GM12874 (cell line): ENCODE measurements around the gene HORMAD2.

Experiments used
- TF ChIP-seq, protein P1 (sequence below): IDR thresholded peaks from 2 replicates; pipeline ENCODE4 v1.5.1; 2011; ENCODE audit warnings: low read depth, mild to moderate bottlenecking, control low read depth, low read length, moderate library complexity; ENCODE audit not compliant: insufficient read depth

The HORMAD2 gene, protein sequence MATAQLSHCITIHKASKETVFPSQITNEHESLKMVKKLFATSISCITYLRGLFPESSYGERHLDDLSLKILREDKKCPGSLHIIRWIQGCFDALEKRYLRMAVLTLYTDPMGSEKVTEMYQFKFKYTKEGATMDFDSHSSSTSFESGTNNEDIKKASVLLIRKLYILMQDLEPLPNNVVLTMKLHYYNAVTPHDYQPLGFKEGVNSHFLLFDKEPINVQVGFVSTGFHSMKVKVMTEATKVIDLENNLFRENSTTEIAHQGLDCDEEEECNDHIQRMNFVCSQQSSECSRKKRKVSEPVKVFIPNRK

DNA sequence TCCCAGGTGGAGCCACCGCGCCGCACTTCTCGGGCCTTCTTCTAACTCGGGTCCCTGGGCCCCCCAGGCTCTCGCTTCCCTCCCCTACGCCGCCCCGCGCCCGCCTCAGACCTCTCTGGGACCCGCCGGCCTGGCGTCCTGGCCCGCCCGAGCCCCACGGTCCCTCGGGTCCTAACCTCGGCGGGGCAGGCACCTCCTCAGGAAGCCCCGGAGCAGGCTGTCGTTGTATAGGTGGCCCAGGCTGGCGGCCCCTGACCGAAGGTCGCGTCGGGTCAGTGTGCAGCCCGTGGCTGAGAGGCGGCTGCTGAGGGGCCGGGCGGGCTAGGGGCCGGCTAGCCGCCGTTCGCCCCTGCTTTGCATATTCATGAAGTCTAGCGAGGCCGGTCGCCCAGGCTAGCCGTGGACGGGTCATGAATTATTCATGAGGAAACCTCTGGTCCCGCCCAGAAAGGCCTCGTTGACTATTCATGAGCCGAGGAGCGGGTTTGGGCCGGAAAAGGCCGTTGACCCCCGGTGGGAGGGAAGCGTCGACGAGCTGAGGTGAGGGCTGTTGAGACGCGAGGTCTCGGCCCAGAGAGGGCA lies at the start of gene HORMAD2:
TSS of gene HORMAD2 (plus strand) at position 513 of the 582 bp plus-strand sequence. CDS start 13,489 bp downstream, outside the sequence.
- TF ChIP-seq, protein P1, sequence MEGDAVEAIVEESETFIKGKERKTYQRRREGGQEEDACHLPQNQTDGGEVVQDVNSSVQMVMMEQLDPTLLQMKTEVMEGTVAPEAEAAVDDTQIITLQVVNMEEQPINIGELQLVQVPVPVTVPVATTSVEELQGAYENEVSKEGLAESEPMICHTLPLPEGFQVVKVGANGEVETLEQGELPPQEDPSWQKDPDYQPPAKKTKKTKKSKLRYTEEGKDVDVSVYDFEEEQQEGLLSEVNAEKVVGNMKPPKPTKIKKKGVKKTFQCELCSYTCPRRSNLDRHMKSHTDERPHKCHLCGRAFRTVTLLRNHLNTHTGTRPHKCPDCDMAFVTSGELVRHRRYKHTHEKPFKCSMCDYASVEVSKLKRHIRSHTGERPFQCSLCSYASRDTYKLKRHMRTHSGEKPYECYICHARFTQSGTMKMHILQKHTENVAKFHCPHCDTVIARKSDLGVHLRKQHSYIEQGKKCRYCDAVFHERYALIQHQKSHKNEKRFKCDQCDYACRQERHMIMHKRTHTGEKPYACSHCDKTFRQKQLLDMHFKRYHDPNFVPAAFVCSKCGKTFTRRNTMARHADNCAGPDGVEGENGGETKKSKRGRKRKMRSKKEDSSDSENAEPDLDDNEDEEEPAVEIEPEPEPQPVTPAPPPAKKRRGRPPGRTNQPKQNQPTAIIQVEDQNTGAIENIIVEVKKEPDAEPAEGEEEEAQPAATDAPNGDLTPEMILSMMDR, result no peak

DNA sequence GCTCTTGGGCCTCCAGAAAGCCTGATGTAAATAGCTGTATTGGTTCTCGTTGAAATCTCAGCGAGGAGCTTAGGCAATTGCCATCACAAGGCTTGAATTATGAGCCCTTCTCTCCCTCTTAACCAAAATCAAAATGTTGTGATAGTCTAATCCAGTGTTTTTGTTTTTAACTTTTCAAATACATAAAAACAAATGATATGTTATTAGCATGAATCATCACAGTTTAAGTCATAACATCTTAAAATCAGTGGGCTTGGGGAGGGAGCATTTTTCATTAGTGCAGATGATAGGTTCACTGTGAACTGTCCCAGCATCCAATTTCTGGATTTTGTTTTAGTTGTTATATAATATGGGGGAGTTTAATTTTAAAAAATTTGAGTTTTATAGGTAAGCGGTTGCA lies 48.9 kb upstream of the HORMAD2 start:
- TF ChIP-seq, protein P1, result no peak

DNA sequence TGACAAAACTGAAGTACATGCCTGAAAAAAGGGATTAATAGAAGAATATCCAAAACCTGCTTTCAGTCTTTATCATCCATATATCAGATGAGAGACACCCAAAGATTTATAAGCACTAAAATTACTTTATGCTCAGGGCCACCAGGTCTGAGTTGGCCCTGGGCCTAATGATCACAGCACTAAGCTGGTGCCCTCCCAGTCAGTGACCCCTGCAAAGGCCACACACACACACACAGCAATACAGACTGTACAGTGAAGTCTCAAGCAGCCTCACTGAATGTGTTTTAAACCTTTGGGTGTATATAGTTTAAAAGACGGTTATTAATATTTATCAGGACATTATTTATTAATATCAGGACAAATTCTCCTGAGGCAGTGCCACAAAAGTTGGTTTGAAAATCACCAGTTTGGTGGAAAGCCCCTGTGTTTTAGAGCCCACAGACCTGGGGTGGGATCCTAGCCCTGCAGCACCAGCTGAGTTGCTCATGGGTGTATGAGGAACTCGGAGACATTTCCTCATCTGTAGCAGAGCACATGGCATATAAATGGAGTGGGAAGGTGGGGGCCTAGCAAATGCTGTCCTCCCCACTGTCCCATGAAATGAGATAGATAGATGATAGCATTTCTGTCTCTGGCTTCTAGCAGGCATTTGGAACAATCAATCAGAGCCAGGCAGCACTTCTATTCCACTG lies 48.4 kb upstream of the HORMAD2 start:
- TF ChIP-seq, protein P1, result no peak

DNA sequence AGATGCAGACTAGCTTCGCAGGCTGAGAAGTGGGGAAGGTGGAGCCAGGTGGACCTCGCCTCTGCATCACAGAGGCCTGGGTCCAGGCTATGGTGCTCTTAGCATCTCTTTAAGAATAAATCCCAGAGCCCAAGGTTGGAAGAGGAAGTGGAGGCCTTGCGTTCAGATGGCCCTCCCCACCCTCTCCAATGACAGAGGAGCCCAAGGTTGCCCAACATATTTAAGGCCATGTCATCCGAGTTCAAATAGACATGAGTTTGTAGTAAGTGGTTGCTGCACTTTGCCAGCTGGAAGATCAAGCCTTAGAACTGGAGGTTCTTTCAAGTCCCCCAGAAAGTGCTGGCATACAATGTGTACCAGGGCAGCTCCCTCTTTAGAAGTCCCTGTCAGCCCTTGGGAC lies 47.1 kb upstream of the HORMAD2 start:
- TF ChIP-seq, protein P1, result no peak

DNA sequence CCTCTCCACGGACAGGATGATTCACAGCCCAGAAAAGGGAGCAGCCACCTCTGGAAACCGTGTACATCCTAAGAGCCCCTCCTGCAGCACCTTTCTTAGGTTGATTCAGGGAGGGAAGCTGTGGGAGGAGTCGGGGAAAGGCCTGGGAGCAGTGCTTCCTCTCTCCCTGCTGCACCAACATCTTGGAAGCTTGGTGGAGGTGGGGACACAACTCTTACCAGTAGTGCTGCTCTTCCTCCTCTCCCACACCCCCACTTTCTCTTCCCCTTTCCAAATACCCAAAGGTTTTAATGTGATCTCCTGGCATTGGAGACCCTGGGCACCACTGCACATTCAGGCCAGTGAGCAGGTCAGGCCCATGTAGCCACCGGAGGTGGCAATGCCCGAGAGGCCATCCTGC lies 46.4 kb upstream of the HORMAD2 start:
- TF ChIP-seq, protein P1, result no peak

DNA sequence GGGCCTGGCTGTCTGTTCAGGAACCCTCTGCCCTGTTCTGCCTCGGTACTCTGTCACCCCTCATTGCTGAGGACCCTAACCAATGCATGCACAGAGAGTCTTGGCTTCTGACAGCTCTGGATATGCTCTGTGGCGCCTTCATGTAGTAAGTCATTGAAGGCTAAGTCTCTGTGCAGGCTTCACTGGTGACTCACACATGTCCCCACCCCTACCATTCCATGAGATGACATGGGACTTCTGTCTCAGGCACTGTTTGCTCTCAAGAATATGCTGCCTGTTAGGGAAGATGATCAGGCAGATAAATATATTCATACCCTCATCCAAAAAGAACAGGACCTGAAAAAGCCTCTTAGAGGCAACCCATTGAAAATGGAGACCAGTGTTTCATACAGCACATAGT lies 43.6 kb upstream of the HORMAD2 start:
- TF ChIP-seq, protein P1, result no peak

DNA sequence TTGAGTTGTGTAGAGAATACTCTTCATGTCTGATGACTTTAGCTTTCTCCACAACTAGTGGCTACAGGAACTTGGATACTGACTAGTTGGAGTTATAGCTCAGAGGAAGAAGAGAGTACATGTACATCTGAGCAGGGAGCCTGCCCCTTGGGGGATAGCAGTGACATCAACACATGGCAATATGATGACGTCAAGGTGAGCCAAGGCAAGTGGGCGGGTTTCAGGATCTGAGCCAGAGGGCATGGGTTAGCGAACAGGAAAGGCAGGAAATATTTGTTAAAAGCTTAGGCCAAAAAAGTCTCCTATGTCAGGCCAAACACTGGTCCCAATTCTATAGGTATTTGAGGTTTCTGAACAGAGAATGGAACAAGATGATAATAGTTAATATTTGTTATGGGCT lies 42.0 kb upstream of the HORMAD2 start:
- TF ChIP-seq, protein P1, result no peak
